ENCODE data around the gene PLET1.

The PLET1 gene

GRCh38 chr11:112260490-112260889 is at the start of gene PLET1:
Gene PLET1, minus strand, starts transcription at chr11:112260860. Its CDS starts 271 bp downstream, at chr11:112260589.
- DNase-seq = no peak

- DNase-seq = no peak
Measured at GRCh38 chr11:112310419-112310818, 49.8 kb upstream of the PLET1 start.

GRCh38 chr11:112308651-112309050 is 48.0 kb upstream of the PLET1 start:
- no peak for DNase-seq

- no peak for DNase-seq
Measured at GRCh38 chr11:112307616-112308015, 47.0 kb upstream of the PLET1 start.

GRCh38 chr11:112306230-112306629 is 45.6 kb upstream of the PLET1 start:
- DNase-seq = no peak

GRCh38 chr11:112304914-112305313 is 44.3 kb upstream of the PLET1 start:
- DNase-seq = no peak

GRCh38 chr11:112303616-112304015 is 43.0 kb upstream of the PLET1 start:
- no peak for DNase-seq

- DNase-seq = no peak
Measured at GRCh38 chr11:112302226-112302868, 41.7 kb upstream of the PLET1 start.

- no peak for DNase-seq
Measured at GRCh38 chr11:112300094-112300786, 39.6 kb upstream of the PLET1 start.

- DNase-seq = no peak
Measured at GRCh38 chr11:112298535-112298934, 37.9 kb upstream of the PLET1 start.

- DNase-seq = no peak
Measured at GRCh38 chr11:112297248-112297866, 36.7 kb upstream of the PLET1 start.

GRCh38 chr11:112296044-112296443 is 35.4 kb upstream of the PLET1 start:
- DNase-seq = no peak

- DNase-seq = no peak
Measured at GRCh38 chr11:112294688-112295340, 34.2 kb upstream of the PLET1 start.

- DNase-seq = no peak
Measured at GRCh38 chr11:112293614-112294013, 33.0 kb upstream of the PLET1 start.

- DNase-seq = no peak
Measured at GRCh38 chr11:112292785-112293407, 32.2 kb upstream of the PLET1 start.

GRCh38 chr11:112292188-112292587 is 31.5 kb upstream of the PLET1 start:
- DNase-seq = no peak

GRCh38 chr11:112291191-112291590 is 30.5 kb upstream of the PLET1 start:
- no peak for DNase-seq

GRCh38 chr11:112290493-112290850 is 29.8 kb upstream of the PLET1 start:
- no peak for DNase-seq

GRCh38 chr11:112289588-112290492 is 29.2 kb upstream of the PLET1 start:
- no peak for DNase-seq

GRCh38 chr11:112288021-112288420 is 27.4 kb upstream of the PLET1 start:
- DNase-seq = no peak

GRCh38 chr11:112285841-112286311 is 25.2 kb upstream of the PLET1 start:
- no peak for DNase-seq

GRCh38 chr11:112281726-112282125 is 21.1 kb upstream of the PLET1 start:
- DNase-seq = no peak
